Measurements from ENCODE around the gene ZNF217.
"Not testable (repeated sequence)": the region's sequence is repeated elsewhere in the genome, so short reads cannot be mapped to it uniquely, and the experiment has no call there.

The ZNF217 gene

DNA sequence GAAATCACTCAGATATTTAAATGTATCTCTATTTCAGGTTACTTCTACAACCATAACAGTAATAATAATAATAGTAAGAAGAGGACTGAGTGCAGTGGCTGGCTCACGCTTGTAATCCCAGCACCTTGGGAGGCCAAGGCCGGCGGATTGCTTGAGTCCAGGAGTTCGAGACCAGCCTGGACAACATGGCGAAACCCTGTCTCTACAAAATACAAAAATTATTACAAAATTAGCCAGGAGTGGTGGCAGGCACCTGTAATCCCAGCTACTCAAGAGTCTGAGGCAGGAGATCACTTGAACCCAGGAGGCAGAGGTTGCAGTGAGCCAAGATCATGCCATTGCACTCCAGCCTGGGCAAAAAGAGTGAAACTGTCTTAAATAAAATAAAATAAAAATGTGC lies 11.8 kb upstream of the ZNF217 start:
- H3K4me1 ChIP-seq (ENCODE audit: control insufficient read depth in 1 of 2, insufficient read depth in 2 of 2, low read length in 2 of 2); H3K36me3 ChIP-seq (ENCODE audit: control insufficient read depth in 1 of 2, insufficient read depth in 2 of 2, low read length in 2 of 2); H3K4me3 ChIP-seq (ENCODE audit: low read depth in 1 of 2, low read length in 2 of 2); H3K27ac ChIP-seq (ENCODE audit: low read length); H3K27me3 ChIP-seq (ENCODE audit: low read depth, low read length); H3K9me3 ChIP-seq (ENCODE audit: control insufficient read depth in 1 of 2, low read length in 2 of 2): not testable (repeated sequence)

DNA sequence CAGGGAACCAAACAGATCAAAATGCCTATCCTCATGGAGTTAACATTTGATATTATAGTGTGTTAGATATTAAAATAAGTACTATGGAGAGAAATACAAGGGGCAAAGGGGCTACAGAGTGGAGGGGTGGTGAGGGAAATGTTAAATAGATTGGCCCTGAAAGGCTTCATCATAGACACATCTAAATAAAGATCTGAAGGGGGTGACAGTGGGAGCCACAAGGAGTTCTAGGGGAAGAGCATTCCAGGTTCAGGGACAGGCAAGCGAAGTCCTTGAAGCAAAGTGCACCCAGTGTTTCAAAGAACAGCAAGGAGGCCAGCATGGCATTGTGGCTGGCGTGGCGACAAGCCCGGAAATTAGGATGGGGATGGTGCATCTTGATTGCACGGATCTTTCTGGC lies 11.2 kb upstream of the ZNF217 start:
- H3K4me1 ChIP-seq (ENCODE audit: control insufficient read depth in 1 of 2, insufficient read depth in 2 of 2, low read length in 2 of 2); H3K36me3 ChIP-seq (ENCODE audit: control insufficient read depth in 1 of 2, insufficient read depth in 2 of 2, low read length in 2 of 2); H3K9me3 ChIP-seq (ENCODE audit: control insufficient read depth in 1 of 2, low read length in 2 of 2); H3K27ac ChIP-seq (ENCODE audit: low read length); H3K4me3 ChIP-seq (ENCODE audit: low read depth in 1 of 2, low read length in 2 of 2); H3K27me3 ChIP-seq (ENCODE audit: low read depth, low read length): not testable (repeated sequence)

DNA sequence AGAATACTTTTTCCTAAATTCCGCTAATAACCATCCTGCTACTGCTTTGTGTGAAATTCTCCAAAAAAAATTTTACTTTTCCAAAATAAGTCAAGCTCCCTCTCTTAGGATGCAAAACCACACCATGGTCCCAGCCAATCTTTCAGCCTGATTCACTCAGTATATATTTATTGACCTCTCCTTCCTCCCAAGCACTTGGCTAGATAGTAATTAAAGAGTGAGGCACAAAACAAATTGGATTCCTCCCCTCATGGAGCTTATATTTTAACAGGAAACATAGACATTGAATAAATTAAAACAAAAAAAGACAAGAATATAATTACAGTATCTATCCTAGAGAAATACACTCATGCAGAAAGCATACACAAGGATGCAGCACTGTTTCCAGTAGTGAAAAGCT lies 9.0 kb upstream of the ZNF217 start:
- H3K36me3 ChIP-seq (ENCODE audit: control insufficient read depth in 1 of 2, insufficient read depth in 2 of 2, low read length in 2 of 2), result no peaks in the 10 kb centered on the region
- H3K27me3 ChIP-seq (ENCODE audit: low read depth, low read length), result no peaks in the 10 kb centered on the region
- H3K4me3 ChIP-seq (ENCODE audit: low read depth in 1 of 2, low read length in 2 of 2), result no peak overlapping the region
- no peaks in the 10 kb centered on the region for H3K9me3 ChIP-seq (ENCODE audit: control insufficient read depth in 1 of 2, low read length in 2 of 2)
- no peaks in the 10 kb centered on the region for H3K4me1 ChIP-seq (ENCODE audit: control insufficient read depth in 1 of 2, insufficient read depth in 2 of 2, low read length in 2 of 2)
- H3K27ac ChIP-seq (ENCODE audit: low read length), result no peak overlapping the region

DNA sequence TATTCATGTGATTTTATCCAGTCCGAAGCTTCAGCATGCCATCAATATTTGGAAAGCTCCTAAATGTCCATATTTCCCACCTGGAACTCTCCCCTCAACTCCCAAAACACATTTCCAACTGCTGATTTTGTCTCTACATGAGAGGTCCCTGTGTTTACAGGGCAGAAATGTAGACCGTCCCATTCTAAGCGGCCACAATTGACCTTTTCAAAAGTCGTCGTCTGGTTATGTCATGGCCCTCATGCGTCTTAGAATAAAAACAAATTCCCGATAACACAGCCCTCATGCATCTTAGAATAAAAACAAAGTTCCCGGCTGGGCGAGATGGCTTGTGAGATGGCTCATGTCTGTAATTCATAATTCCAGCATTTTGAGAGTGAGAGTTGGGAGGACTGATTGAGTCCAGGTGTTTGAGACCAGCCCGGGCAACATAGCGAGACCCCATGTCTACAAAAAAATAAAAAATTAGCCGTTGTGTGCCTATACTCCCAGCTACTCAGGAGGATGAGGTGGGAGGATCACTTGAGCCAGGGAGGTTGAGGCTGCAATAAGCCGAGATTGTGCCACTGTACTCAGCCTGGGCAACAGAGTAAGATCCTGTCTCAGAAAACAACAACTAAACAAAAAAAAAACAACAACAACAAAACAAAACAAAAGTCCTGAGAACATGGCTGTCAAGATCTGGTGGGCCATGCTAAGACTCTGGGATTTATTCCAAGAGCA lies 6.4 kb upstream of the ZNF217 start:
- no peak overlapping the region for H3K27ac ChIP-seq (ENCODE audit: low read length)
- no peaks in the 10 kb centered on the region for H3K9me3 ChIP-seq (ENCODE audit: control insufficient read depth in 1 of 2, low read length in 2 of 2)
- peaks cover 4% of the 10 kb centered on the region in 2 donors for H3K4me1 ChIP-seq (ENCODE audit: control insufficient read depth in 1 of 2, insufficient read depth in 2 of 2, low read length in 2 of 2)
- H3K36me3 ChIP-seq (ENCODE audit: control insufficient read depth in 1 of 2, insufficient read depth in 2 of 2, low read length in 2 of 2), result no peaks in the 10 kb centered on the region
- no peak overlapping the region for H3K4me3 ChIP-seq (ENCODE audit: low read depth in 1 of 2, low read length in 2 of 2)
- H3K27me3 ChIP-seq (ENCODE audit: low read depth, low read length), result no peaks in the 10 kb centered on the region

DNA sequence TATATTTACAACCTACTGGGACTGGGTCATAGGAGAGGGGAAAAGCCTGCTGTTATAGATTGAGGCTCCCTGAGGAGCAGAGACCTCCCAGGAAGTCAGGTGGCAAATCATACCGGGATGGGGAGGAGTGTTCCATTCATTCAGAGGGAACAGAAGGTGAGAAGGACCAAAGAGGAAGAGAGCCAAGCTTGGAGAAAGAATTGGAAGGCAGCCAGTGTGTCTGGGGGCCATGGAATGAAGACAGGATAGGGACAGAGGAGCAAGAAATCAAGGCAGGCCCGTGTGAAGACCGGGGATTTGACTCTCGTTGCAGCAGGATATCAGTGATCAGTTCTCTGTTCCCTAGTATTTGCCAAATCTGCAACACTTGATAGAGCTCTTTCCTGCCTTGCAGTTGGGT lies 5.7 kb upstream of the ZNF217 start:
- Histone ChIP-seq H3K9me3 (ENCODE audit: control insufficient read depth in 1 of 2, low read length in 2 of 2) (no peaks in the 10 kb centered on the region), H3K4me1 (ENCODE audit: control insufficient read depth in 1 of 2, insufficient read depth in 2 of 2, low read length in 2 of 2) (peaks cover 4% of the 10 kb centered on the region in 2 donors), H3K36me3 (ENCODE audit: control insufficient read depth in 1 of 2, insufficient read depth in 2 of 2, low read length in 2 of 2) (no peaks in the 10 kb centered on the region), H3K27me3 (ENCODE audit: low read depth, low read length) (no peaks in the 10 kb centered on the region), H3K27ac (ENCODE audit: low read length) (no peak overlapping the region), H3K4me3 (ENCODE audit: low read depth in 1 of 2, low read length in 2 of 2) (no peak overlapping the region)

DNA sequence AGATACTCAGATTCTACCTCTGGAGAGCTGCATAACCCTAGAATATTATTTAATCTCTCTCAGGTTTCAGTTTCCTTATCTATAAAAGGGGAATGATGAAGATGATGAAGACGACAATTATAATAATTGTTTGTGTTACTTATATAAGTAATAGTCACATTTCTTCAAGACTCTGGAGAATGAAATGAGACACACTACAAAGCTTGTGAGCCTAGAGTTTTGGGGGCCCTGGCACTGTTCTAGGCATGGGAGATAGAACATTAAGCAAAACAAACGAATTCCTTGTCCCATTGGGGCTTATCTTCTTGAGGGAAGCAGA lies 5.4 kb upstream of the ZNF217 start:
- no peaks in the 10 kb centered on the region for H3K9me3 ChIP-seq (ENCODE audit: control insufficient read depth in 1 of 2, low read length in 2 of 2)
- H3K27ac ChIP-seq (ENCODE audit: low read length), result no peak overlapping the region
- no peak overlapping the region for H3K4me3 ChIP-seq (ENCODE audit: low read depth in 1 of 2, low read length in 2 of 2)
- H3K4me1 ChIP-seq (ENCODE audit: control insufficient read depth in 1 of 2, insufficient read depth in 2 of 2, low read length in 2 of 2), result peaks cover 4% of the 10 kb centered on the region in 2 donors
- no peaks in the 10 kb centered on the region for H3K27me3 ChIP-seq (ENCODE audit: low read depth, low read length)
- no peaks in the 10 kb centered on the region for H3K36me3 ChIP-seq (ENCODE audit: control insufficient read depth in 1 of 2, insufficient read depth in 2 of 2, low read length in 2 of 2)

DNA sequence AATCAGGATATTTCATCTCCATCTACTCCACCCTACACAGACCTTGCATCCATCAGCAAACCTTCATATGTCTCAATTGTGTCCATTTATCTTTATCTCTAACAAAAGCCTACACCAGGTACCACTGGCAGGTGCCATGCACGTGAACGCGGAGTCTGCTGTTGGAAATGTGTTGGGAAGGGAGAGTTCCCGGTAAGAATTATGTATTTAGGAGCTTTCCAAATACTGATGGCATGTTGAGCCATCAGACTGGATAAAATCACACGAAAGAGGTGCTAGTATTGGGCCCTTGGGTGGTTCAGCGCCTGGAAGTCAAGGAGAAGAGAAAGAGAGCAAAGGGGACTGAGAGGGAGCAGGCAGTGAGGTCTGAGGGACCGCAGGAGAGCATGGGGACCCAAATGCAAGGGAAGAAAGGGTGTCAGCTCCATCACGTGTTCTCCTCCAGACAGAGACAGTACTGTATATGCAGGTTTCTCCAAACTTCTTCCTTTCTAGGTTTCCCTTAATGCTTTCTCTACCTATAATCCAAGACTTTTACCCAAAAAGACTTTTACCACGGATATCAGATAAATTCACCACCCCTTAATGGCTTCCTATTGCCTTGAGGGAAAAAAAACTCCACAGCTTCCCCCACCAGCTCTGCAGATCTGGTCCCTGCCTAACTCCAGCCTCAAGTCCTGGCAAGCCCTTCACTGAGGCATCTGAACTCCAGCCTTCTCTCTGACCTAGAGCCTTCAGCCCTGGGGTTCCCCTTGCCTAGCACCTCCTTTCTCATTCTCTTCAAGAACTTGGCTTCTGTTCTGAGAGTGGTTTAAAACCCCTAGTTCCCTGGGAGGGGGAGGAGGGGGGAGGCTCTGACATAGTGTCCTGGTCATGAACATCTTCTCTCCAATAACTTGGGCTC lies 4.8 kb upstream of the ZNF217 start:
- Histone ChIP-seq H3K9me3 (ENCODE audit: control insufficient read depth in 1 of 2, low read length in 2 of 2) (no peaks in the 10 kb centered on the region), H3K27ac (ENCODE audit: low read length) (no peak overlapping the region), H3K4me3 (ENCODE audit: low read depth in 1 of 2, low read length in 2 of 2) (no peak overlapping the region), H3K36me3 (ENCODE audit: control insufficient read depth in 1 of 2, insufficient read depth in 2 of 2, low read length in 2 of 2) (no peaks in the 10 kb centered on the region), H3K4me1 (ENCODE audit: control insufficient read depth in 1 of 2, insufficient read depth in 2 of 2, low read length in 2 of 2) (peaks cover 4% of the 10 kb centered on the region in 2 donors), H3K27me3 (ENCODE audit: low read depth, low read length) (no peaks in the 10 kb centered on the region)

DNA sequence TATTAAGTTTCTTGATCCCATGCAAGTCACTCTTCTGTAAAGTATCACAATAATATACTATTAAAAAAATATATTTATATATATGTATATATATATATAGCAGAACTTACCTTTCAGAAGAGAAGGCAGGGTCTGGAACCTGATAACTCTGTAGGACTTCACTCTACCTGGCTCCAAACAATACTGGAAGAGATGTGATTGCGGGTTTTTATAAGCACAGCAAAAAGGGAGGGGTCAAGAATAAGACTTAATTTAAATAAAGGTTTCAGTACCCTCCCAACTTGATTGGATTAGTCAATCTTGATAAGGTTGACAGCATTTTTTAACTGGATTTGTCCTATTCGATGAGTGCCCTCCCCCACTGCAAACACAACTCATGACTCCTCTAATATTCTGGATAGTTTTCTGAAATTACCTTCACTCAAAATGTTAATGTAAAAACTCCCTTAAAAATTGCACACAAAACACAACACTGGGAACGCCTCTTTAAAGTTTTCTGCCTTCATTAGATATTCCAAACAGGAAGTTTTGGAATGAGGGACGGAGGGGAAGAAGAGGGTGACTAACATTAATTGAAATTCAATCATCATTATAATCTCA lies 4.0 kb upstream of the ZNF217 start:
- H3K27me3 ChIP-seq (ENCODE audit: low read depth, low read length), result no peaks in the 10 kb centered on the region
- peak overlapping the region; percentile 73 for H3K27ac ChIP-seq (ENCODE audit: low read length)
- no peaks in the 10 kb centered on the region for H3K36me3 ChIP-seq (ENCODE audit: control insufficient read depth in 1 of 2, insufficient read depth in 2 of 2, low read length in 2 of 2)
- peaks cover 4% of the 10 kb centered on the region in 2 donors for H3K4me1 ChIP-seq (ENCODE audit: control insufficient read depth in 1 of 2, insufficient read depth in 2 of 2, low read length in 2 of 2)
- H3K9me3 ChIP-seq (ENCODE audit: control insufficient read depth in 1 of 2, low read length in 2 of 2), result no peaks in the 10 kb centered on the region
- H3K4me3 ChIP-seq (ENCODE audit: low read depth in 1 of 2, low read length in 2 of 2), result no peak overlapping the region

DNA sequence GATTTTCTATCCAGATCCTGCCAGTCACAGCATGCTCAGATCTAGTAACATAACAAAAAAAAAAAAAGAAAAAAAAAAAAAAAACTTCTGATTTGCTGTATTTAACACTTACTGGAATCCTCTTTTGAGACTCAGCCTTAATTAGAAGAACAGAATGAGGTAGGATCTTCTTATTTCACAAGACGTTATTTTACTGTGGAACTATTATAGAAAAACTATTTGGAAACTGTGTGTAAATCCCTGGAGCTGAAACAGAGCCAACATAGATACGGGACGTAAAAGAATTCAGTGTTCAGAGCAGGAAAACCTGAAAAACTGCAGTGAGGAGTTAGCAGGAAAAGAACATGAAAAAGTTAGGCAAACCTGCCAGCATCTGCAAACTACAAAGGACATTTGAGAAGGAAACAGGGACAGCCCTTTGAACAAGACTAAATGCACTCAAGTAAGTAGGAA lies 3.4 kb upstream of the ZNF217 start:
- H3K4me1 ChIP-seq (ENCODE audit: control insufficient read depth in 1 of 2, insufficient read depth in 2 of 2, low read length in 2 of 2), result peaks cover 4% of the 10 kb centered on the region in 2 donors
- no peaks in the 10 kb centered on the region for H3K9me3 ChIP-seq (ENCODE audit: control insufficient read depth in 1 of 2, low read length in 2 of 2)
- H3K4me3 ChIP-seq (ENCODE audit: low read depth in 1 of 2, low read length in 2 of 2), result peak overlapping the region; percentile 19 to 32
- no peaks in the 10 kb centered on the region for H3K36me3 ChIP-seq (ENCODE audit: control insufficient read depth in 1 of 2, insufficient read depth in 2 of 2, low read length in 2 of 2)
- H3K27me3 ChIP-seq (ENCODE audit: low read depth, low read length), result no peaks in the 10 kb centered on the region
- H3K27ac ChIP-seq (ENCODE audit: low read length), result peak overlapping the region; percentile 73

DNA sequence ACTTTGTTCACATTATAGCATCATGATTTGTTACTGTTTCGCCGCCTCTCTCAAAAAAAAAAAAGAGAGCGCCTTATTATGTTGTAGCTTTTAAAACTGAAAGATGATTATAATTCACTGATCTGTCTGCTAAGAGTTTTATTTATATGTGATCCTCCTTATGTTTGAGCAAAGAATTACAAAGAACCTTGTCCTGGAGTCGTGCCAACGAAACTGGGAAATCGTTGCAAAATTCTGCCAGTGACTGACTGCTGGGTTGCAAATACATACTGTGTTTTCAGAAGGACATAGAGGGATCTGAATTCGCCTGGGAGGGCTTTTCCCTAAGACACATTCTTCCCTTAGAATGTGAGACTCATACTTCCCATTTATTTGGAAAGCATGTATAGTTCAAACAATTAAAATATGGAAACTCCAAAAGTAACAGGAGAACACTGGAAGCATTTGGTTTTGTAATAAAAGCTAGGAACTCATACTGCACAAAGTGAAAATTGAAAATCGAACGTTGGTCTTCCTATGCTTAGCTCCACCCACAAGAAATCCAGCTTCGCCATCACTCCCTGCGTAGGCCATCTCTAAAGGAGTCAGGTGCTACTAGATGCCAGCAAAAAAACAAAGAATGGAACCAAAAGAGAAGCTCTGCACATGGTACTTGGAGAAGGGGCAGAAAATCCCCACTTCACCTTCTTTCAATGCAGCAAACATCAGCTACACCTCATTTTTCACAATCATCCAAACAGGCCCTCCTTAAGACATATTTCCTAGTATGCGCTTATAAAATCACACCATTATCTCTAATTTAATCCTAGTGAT lies 2.8 kb upstream of the ZNF217 start:
- peak overlapping the region; percentile 73 for H3K27ac ChIP-seq (ENCODE audit: low read length)
- H3K4me3 ChIP-seq (ENCODE audit: low read depth in 1 of 2, low read length in 2 of 2), result peak overlapping the region; percentile 19 to 32
- H3K4me1 ChIP-seq (ENCODE audit: control insufficient read depth in 1 of 2, insufficient read depth in 2 of 2, low read length in 2 of 2); H3K9me3 ChIP-seq (ENCODE audit: control insufficient read depth in 1 of 2, low read length in 2 of 2); H3K36me3 ChIP-seq (ENCODE audit: control insufficient read depth in 1 of 2, insufficient read depth in 2 of 2, low read length in 2 of 2); H3K27me3 ChIP-seq (ENCODE audit: low read depth, low read length): not testable (repeated sequence)

DNA sequence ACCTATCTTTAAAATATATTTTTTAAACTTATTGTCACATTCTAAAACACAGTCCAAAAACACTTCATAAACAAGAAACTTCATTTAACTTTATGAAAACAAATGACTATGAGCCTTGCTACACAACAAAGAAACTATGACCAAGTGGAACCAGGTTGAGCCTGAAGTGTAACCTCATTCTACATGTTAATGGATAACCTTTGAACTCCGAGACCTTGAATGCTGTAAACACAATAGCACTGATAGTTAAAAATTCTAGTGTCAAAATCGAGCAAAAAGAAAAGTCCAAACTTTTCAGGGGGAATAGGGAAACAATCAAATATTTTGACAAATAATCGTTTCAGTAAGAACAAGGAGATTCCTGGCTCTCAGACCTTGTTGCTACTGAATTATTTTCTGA lies 2.1 kb upstream of the ZNF217 start:
- H3K4me3 ChIP-seq (ENCODE audit: low read depth in 1 of 2, low read length in 2 of 2); H3K36me3 ChIP-seq (ENCODE audit: control insufficient read depth in 1 of 2, insufficient read depth in 2 of 2, low read length in 2 of 2); H3K9me3 ChIP-seq (ENCODE audit: control insufficient read depth in 1 of 2, low read length in 2 of 2); H3K27me3 ChIP-seq (ENCODE audit: low read depth, low read length); H3K4me1 ChIP-seq (ENCODE audit: control insufficient read depth in 1 of 2, insufficient read depth in 2 of 2, low read length in 2 of 2): not testable (repeated sequence)
- peak overlapping the region; percentile 73 for H3K27ac ChIP-seq (ENCODE audit: low read length)

Data from muscle layer of duodenum (tissue), 2 donors.